ENCODE data around the gene CNOT6.

GRCh38 chr5:180469866-180470265, 24.3 kb upstream of the CNOT6 start:
- no peak for TF ChIP-seq CTCF (IDR thresholded peaks at IDR 0.05)
- TF ChIP-seq POLR2A (IDR thresholded peaks at IDR 0.05), result no peak
- no peak for TF ChIP-seq POLR2AphosphoS5 (IDR thresholded peaks at IDR 0.05)
